NCI-H1092 treated with DMSO at 0.1 percent for 48 hours (cell line): ENCODE results near the gene TOB2.

ENCODE experiments used
- DNase-seq: peaks from one replicate; lab custom pipeline; 2025; lab: John Stamatoyannopoulos, UW

TOB2 gene

GRCh38 chr22:41384128-41384527 is 62.5 kb downstream of the TOB2 start:
- no peak for DNase-seq
